NCI-H524 (cell line): ENCODE data around the gene FAM114A1.

Experiments used
- DNase-seq, 2 experiments: peaks; one replicate each; lab custom pipeline; 2025; lab: John Stamatoyannopoulos, UW

FAM114A1 gene

GRCh38 chr4:38867478-38868058 lies at the start of gene FAM114A1:
Gene FAM114A1, plus strand, starts transcription at chr4:38867806. Its CDS starts 10,273 bp downstream, at chr4:38878079.
- peak; percentile 30 to 69 for DNase-seq

GRCh38 chr4:38818441-38818976 lies 49.1 kb upstream of the FAM114A1 start:
- no peak for DNase-seq

DNA sequence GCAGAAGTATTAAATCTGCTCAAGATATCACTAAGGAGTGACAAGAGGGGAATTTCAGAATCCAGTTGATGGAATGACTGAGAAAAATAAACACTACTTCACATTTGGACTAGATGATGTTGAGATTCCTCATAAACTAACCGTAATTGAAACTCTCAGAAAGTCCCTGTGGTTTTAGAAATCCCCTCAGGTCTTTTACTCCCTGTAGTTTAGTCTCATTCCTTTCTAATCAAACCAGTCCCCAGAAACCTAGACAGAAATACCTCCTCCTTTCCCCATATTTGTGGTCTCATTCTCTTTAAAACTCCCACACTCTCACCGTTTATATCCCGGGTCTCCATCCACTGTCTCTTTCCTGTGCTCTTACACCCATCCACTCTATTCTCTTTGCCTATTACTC lies 48.0 kb upstream of the FAM114A1 start:
- DNase-seq, result no peak

GRCh38 chr4:38820329-38821061 lies 47.1 kb upstream of the FAM114A1 start:
- no peak for DNase-seq

GRCh38 chr4:38821739-38822138 lies 45.9 kb upstream of the FAM114A1 start:
- DNase-seq, result no peak

GRCh38 chr4:38822748-38823303 lies 44.8 kb upstream of the FAM114A1 start:
- DNase-seq, result no peak

DNA sequence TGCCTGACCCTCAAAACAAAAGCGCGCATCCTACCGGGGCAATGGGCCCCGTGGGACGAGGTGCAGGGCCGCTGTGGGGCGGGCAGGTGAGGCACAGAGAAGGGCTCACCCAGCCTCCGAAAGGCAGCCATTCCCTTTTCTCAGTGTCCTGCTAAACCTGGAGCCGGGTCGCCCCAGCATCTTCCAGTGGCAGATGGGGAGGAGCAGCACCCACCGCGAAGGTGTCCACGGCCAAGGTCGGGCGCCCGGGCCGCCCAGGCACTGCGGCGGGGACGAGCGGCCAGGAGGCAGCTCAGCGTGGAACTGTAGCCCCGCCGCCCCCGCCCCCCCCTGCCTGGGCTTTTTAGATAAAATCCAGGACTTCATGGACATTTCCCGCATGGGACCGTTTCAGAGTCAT lies 43.8 kb upstream of the FAM114A1 start:
- no peak for DNase-seq

- DNase-seq, result no peak
Observed at GRCh38 chr4:38829237-38829636, 38.4 kb upstream of the FAM114A1 start.

- DNase-seq, result no peak
Observed at GRCh38 chr4:38831653-38832052, 36.0 kb upstream of the FAM114A1 start.

- no peak for DNase-seq
Observed at GRCh38 chr4:38832206-38832605, 35.4 kb upstream of the FAM114A1 start.

GRCh38 chr4:38832624-38833528 lies 34.7 kb upstream of the FAM114A1 start:
- no peak for DNase-seq

GRCh38 chr4:38834570-38834969 lies 33.0 kb upstream of the FAM114A1 start:
- no peak for DNase-seq

DNA sequence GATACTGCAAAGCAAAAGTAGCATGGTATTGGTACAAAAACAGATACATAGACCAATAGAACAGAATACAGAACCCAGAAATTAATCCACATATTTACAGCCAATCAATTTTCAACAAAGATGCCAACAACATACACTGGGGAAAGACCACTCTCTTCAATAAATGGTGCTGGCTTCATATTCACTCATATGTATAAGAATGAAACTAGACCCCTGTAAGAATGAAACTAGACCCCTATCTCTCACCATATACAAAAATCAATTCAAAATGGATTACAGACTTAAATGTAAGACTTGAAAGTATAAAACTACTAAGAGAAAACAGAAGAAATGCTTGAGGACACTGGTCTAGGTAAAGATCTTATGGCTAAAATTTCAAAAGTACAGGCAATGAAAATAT lies 30.3 kb upstream of the FAM114A1 start:
- no peak for DNase-seq

GRCh38 chr4:38837849-38838248 lies 29.8 kb upstream of the FAM114A1 start:
- DNase-seq, result no peak

GRCh38 chr4:38842994-38843393 lies 24.6 kb upstream of the FAM114A1 start:
- DNase-seq, result no peak

- DNase-seq, result no peak
Observed at GRCh38 chr4:38846015-38846414, 21.6 kb upstream of the FAM114A1 start.

- no peak for DNase-seq
Observed at GRCh38 chr4:38855466-38855865, 12.1 kb upstream of the FAM114A1 start.

DNA sequence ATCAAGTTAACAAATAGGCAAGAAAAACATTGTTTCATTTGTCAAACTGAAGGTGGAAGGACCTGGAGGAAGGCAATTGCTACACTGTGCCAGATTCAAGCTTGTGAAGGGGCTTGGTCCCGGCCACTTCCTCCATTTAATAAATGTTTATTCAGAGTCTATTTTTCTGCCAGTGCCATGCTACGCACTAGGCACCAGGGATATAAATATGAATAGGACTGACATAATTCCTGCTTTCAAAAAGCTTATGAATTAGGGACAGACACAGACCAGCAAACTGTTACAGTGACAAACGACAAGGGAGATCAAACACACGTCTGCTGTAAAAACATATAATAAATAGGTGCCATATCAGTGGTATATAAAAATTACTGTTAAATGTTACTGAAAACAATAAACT lies 11.6 kb upstream of the FAM114A1 start:
- DNase-seq, result no peak

- peak in 1 of 2 experiments; percentile 48 for DNase-seq
Observed at GRCh38 chr4:38856524-38857337, 10.9 kb upstream of the FAM114A1 start, which contains the start of gene TLR6. Gene TLR6, minus strand, starts transcription at chr4:38856817. Its CDS starts 27,344 bp downstream, at chr4:38829473.

DNA sequence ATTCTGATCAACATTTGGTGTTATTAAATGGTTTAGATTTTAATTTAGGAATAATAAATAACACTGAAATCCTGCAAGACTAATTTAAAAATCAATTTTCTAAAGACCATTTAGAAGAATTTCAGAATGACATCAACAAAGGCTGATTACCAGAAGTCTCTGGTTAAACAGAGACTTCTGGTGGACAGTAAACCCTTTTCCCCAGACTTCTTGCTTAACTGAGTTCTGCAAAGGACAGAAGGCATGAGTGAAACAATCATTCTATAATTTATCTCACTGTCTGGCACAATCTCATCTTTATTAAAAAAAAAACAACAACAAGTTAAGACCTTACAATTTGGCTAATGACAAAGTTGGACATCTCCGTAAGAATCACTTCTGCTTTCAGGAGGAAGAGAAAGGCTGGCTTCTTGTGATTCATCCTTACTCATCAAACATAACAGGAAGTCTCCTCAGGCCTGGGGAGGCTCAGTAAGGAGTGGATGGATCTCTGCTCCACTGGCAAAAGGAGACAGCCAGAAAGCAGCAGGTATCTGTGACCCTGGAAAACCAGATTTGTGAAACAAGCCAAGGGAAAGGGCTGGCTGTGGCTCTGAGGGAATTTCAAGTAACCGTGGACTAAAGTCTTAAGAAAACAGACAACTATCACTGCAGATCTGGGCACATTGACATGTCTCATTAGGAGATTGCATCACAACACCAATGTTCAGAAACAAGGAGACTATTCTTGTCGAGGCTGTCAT lies 10.1 kb upstream of the FAM114A1 start:
- DNase-seq, result no peak

DNA sequence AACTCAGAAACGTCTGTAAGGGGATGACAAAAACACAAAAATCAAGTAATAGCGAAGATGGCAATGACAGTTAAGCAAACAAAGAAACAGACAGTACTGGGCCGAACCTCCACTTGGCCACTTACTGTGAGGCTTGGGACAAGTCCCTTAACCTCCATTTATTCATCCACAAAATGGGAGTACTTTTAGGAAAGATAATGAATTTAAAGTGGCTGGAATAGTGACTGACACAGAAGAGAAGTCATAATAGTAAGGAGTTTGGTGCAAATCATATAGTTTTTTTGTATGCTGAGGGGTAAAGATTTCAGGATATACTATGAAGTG lies 9.5 kb upstream of the FAM114A1 start:
- no peak for DNase-seq
